Kidney (tissue), 14 donors: ENCODE data around the gene PFKFB4. TPM values are rescaled to one million over a fixed set of nuclear protein-coding genes. Genes with fewer than 3 reads are reported as not detected.
"Not testable (repeated sequence)": the region's sequence is repeated elsewhere in the genome, so short reads cannot be mapped to it uniquely, and the experiment has no call there.

Source experiments
- DNase-seq, 5 donors: peaks; one replicate each; pipeline ENCODE4 v3.0.0-alpha.2; 2013 to 2020
- FAIRE-seq: peaks from 2 replicates; lab custom pipeline; 2012; peaks lifted over from hg19 to GRCh38; lab: Jason Lieb, UNC
- H3K27ac ChIP-seq, 2 donors: one replicate each; pipeline ENCODE4 v1.7.0; 2013; ENCODE audit warnings: low read depth in 2 of 2, low read length in 2 of 2, inconsistent platforms in 1 of 2
- H3K27me3 ChIP-seq: one replicate; pipeline ENCODE4 v1.7.1; 2013; ENCODE audit warnings: low read length, inconsistent platforms; ENCODE audit not compliant: control insufficient read depth, insufficient read depth
- H3K36me3 ChIP-seq, 3 donors: one replicate each; pipeline versions ENCODE4 v1.7.0 to v1.7.1; 2013; ENCODE audit warnings: low read length in 3 of 3, control low read depth in 1 of 3, inconsistent platforms in 1 of 3; ENCODE audit not compliant: insufficient read depth in 3 of 3, control insufficient read depth in 2 of 3
- H3K4me1 ChIP-seq, 3 donors: one replicate each; pipeline versions ENCODE4 v1.7.0 to v1.7.1; 2013; ENCODE audit warnings: low read length in 3 of 3, inconsistent platforms in 1 of 3, low read depth in 1 of 3; ENCODE audit not compliant: control insufficient read depth in 2 of 3, insufficient read depth in 2 of 3
- H3K4me3 ChIP-seq, 3 donors: one replicate each; pipeline versions ENCODE4 v1.7.0 to v1.8.1; 2013; ENCODE audit warnings: low read length in 3 of 3, control low read depth in 1 of 3, inconsistent platforms in 1 of 3
- H3K9ac ChIP-seq, 3 donors: one replicate each; pipeline versions ENCODE4 v1.7.0 to v1.7.1; 2013; ENCODE audit warnings: low read length in 3 of 3, control low read depth in 1 of 3, inconsistent platforms in 1 of 3
- H3K9me3 ChIP-seq, 3 donors: one replicate each; pipeline versions ENCODE4 v1.7.0 to v1.7.1; 2013; ENCODE audit warnings: low read length in 3 of 3, control low read depth in 1 of 3, inconsistent platforms in 1 of 3; ENCODE audit not compliant: control insufficient read depth in 2 of 3, insufficient read depth in 1 of 3
- intact Hi-C: fragments of 100-400 bp; cut with DNase I; formaldehyde crosslinking; loops from one replicate; pipeline ENCODE4 v1.11.1; 2022
- polyA plus RNA-seq: library from polyadenylated mRNA; stranded (reverse); fragments of 350-450 nt; fragmentation: Illumina TruSeq; extraction: RNeasy Lipid Tissue Mini Kit (QIAGEN cat#74804); gene quantifications from one replicate; pipeline ENCODE4 v1.2.3, GENCODE V29; 2014; ENCODE audit warnings: low read depth, low replicate concordance; ENCODE audit not compliant: insufficient read depth
- total RNA-seq: library from RNA; stranded (reverse); fragmentation: NEBNext Ultra II Directional; extraction: Animal tissue kit (Norgen Biotek cat#: 25700); gene quantifications from one replicate; pipeline ENCODE4 v1.2.1, GENCODE V29; 2021
- TF ChIP-seq, protein P1 (sequence below): IDR thresholded peaks from 3 replicates; pipeline ENCODE4 v1.5.1; 2012; ENCODE audit warnings: mild to moderate bottlenecking, moderate library complexity, borderline replicate concordance; ENCODE audit not compliant: insufficient read depth; ENCODE audit errors: extremely low read depth
- donor health status: control.
- donor health status: control.
- donor health status: control.
- donor health status: control.
- donor health status: control.
- donor health status: DM: yes; HTN: yes; CAD: no.
- donor health status: Normal renal cell carcinoma (clear cell type).

The PFKFB4 gene
- total and polyA plus RNA-seq, 2 donors from 2014 or later: 2.1 to 4.6 TPM

DNA sequence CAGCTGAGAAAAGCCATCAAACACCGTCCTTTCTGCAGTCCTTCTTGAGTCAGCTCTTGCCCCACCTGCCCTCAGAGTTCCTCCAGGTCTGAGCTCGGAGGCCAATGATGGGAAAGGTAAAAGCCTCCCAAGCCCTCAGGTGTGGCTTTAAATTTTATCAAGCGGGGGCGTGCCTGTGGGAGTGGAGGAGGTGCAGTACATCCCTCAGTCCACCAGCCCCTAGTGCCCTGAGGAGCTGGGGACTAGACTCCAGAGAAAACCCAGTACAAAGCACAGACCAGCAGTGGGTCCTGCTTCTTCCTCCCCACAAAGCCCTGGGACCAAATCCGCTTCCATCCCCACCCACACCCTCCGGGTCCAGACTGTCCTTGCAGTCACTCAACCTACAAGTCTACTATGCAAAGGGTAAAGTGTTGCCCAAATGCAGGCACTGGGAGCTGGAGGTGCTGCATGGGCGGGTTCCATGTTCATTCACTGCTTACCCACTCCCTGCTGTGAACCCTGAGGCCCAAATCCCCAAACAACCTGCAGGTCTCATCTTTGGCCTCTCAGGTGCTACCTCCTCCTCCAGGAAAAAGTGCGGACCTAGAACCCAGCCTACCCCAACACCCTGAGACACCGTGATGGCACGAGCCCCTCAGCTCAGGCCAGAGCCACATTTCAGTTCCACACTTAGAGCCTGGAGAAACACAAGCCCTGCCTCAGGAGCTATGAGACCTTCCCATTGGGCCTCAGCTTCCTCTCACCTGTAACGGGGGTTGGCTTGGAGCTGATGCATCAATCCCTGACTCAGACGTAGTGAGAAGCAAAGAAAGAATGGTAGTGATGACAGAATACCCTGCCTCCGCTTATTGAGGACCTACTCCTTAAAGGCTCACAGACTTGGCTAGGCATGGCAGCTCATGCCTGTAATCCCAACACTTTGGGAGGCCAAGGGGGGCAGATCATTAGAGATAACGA is 2.4 kb downstream of the PFKFB4 start:
- intact Hi-C loops: no loop called here
- Histone ChIP-seq H3K27ac (no peak overlapping the region), H3K4me3 (no peak overlapping the region), H3K9me3 (no peaks in the 10 kb centered on the region), H3K36me3 (no peaks in the 10 kb centered on the region), H3K27me3 (no peaks in the 10 kb centered on the region), H3K4me1 (peaks cover 0 to 6% (median 0%) of the 10 kb centered on the region in 3 donors), H3K9ac (no peak overlapping the region)
- no peak for FAIRE-seq
- DNase-seq: peak in 2 of 5 donors; percentile 35 to 44
- TF ChIP-seq, protein P1, sequence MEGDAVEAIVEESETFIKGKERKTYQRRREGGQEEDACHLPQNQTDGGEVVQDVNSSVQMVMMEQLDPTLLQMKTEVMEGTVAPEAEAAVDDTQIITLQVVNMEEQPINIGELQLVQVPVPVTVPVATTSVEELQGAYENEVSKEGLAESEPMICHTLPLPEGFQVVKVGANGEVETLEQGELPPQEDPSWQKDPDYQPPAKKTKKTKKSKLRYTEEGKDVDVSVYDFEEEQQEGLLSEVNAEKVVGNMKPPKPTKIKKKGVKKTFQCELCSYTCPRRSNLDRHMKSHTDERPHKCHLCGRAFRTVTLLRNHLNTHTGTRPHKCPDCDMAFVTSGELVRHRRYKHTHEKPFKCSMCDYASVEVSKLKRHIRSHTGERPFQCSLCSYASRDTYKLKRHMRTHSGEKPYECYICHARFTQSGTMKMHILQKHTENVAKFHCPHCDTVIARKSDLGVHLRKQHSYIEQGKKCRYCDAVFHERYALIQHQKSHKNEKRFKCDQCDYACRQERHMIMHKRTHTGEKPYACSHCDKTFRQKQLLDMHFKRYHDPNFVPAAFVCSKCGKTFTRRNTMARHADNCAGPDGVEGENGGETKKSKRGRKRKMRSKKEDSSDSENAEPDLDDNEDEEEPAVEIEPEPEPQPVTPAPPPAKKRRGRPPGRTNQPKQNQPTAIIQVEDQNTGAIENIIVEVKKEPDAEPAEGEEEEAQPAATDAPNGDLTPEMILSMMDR: no peak

DNA sequence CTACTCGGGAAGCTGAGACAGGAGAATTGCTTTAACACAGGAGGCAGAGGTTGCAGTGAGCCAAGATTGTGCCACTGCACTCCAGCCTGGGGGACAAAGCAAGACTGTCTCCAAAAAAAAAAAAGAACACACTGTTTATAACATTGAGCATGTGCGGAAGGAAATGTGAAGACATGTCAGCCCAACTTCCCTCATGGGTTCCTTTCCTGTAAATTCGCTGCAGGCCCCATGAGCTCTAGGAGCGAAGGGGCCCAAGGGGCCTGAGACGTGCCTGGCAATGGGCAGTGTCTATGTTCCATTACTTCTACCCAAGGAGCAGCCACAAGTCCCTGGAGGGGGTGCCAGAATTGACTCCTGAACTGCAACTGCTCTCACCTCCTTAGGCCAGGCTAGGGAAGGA is 3.2 kb downstream of the PFKFB4 start:
- TF ChIP-seq, protein P1: no peak
- H3K4me1 ChIP-seq: peaks cover 0 to 4% (median 2%) of the 10 kb centered on the region in 3 donors
- no peak overlapping the region for H3K27ac ChIP-seq
- H3K4me3 ChIP-seq: no peak overlapping the region
- H3K9me3 ChIP-seq: no peaks in the 10 kb centered on the region
- no peaks in the 10 kb centered on the region for H3K36me3 ChIP-seq
- intact Hi-C loops: no loop called here
- no peak for FAIRE-seq
- no peak overlapping the region for H3K9ac ChIP-seq
- H3K27me3 ChIP-seq: no peaks in the 10 kb centered on the region
- peak in 2 of 5 donors; percentile 26 to 28 for DNase-seq

DNA sequence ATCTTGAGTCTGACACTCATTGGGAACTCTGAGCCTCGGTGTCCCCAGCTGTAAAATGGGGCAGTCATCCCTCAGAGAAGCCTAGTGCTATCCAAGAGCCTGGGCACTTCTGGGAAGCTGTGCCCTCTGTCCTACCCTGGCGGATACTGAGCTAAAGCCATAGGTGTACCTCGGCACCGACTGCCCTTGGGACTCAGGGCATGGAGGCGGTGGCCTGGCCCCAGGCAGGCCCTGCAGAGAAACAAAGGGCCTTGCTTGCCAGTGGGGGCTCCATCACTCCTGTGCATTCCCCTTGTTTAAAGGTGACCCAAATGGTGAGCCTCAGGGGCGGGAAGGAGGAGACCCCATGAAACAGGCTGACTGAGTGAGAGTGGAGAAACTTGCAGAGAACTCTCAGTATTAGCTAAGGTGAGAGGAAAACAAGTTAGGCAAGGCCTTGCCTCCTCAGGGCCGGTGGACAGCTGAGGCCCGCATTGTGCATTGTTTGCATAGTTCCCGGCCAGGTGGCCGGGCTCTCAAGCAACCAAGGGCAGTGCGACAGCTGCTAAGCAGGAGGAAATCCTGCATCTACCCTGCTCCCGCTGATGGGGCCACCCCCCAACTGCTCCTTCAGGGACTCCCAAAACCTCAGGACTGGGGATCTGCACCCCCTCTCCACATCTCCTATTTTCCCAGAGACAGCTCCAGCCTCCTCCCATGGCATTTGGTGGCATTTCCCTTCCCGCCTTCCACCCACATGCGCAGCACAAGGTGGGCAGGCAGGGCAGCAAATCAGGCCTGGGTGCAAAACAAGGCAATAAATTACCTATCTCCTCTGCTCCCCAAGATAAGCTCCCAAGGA is 4.3 kb downstream of the PFKFB4 start:
- intact Hi-C loops: no loop called here

DNA sequence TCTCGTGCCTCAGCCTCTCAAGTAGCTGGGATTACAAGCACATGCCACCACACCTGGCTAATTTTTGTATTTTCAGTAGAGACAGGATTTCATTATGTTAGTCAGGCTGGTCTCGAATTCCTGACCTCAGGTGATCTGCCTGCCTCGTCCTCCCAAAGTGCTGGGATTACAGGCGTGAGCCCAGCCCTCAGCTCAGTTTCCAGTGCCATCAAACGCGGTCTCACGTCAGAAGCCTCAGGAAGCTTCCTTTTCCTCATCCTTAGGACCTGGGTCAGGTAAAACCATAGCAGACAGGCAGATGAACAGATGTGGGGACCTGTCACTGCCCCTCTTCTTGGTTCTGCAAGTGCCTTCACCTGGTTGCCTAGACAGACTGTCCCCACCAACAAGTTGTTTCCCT is 5.0 kb downstream of the PFKFB4 start:
- H3K27ac ChIP-seq, H3K4me1 ChIP-seq, intact Hi-C loops, H3K9me3 ChIP-seq, H3K9ac ChIP-seq, FAIRE-seq, H3K36me3 ChIP-seq, H3K27me3 ChIP-seq, H3K4me3 ChIP-seq: not testable (repeated sequence)
- DNase-seq: peak in 1 of 5 donors; percentile 21

More for the DNA sequence above, 4.3 kb downstream of the PFKFB4 start:
- Histone ChIP-seq H3K27ac (no peak overlapping the region), H3K9me3 (no peaks in the 10 kb centered on the region), H3K4me3 (no peak overlapping the region), H3K27me3 (no peaks in the 10 kb centered on the region), H3K9ac (no peak overlapping the region), H3K36me3 (no peaks in the 10 kb centered on the region), H3K4me1 (peaks cover 0 to 3% (median 2%) of the 10 kb centered on the region in 3 donors)
- DNase-seq (peak in 4 of 5 donors; percentile 27 to 51 (median 45)), FAIRE-seq (no peak)
- TF ChIP-seq, protein P1: no peak
